T-helper 17 cell (primary cell): ENCODE data around the gene TTLL7. TPM values are rescaled to one million over a fixed set of nuclear protein-coding genes. Genes with fewer than 3 reads are reported as not detected.

Source experiments
- ATAC-seq: fragments of 150-1000 bp; cut with Tn5 transposase; 2 replicates; pipeline ENCODE4 v1.10.0; 2021; ENCODE audit warnings: mild to moderate bottlenecking, moderate library complexity
- DNase-seq, 3 donors: peaks; one replicate each; pipeline versions ENCODE4 v3.0.0 to v3.0.0-alpha.2; 2020 to 2021
- H3K9me3 ChIP-seq: one replicate; pipeline ENCODE4 v1.7.0; 2013; ENCODE audit warnings: low read length, mild to moderate bottlenecking; ENCODE audit not compliant: control insufficient read depth, poor library complexity, severe bottlenecking
- H3K27ac Mint-ChIP-seq: one replicate; pipeline ENCODE4 v1.8.0; 2022; ENCODE audit warnings: mild to moderate bottlenecking, moderate library complexity, mixed read lengths
- H3K27me3 Mint-ChIP-seq: one replicate; pipeline ENCODE4 v1.8.0; 2022; ENCODE audit warnings: mixed read lengths
- H3K36me3 Mint-ChIP-seq: one replicate; pipeline ENCODE4 v1.8.0; 2022; ENCODE audit warnings: low read depth, mixed read lengths
- H3K4me1 Mint-ChIP-seq: one replicate; pipeline ENCODE4 v1.8.0; 2022; ENCODE audit warnings: mild to moderate bottlenecking, mixed read lengths
- H3K4me3 Mint-ChIP-seq: one replicate; pipeline ENCODE4 v1.8.0; 2022; ENCODE audit warnings: mild to moderate bottlenecking, moderate library complexity, mixed read lengths
- total RNA-seq, 4 donors: library from RNA in 2 of 4; stranded (reverse) in 2 of 4; gene quantifications; one replicate each; pipeline ENCODE4 v1.2.3 and lab custom pipeline; 2022 to 2026

Gene TTLL7
- total RNA-seq, 2 donors from 2014 or later = 0.60 to 1.5 TPM

GRCh38 chr1:83978056-83978455, 20.9 kb downstream of the TTLL7 start:
- ATAC-seq (no peak), DNase-seq (no peak)
- Mint-ChIP-seq H3K4me3 (no peak overlapping the region), H3K36me3 (no peaks in the 10 kb centered on the region), H3K27me3 (peaks cover 8% of the 10 kb centered on the region), H3K4me1 (no peaks in the 10 kb centered on the region), H3K27ac (no peak overlapping the region)
- H3K9me3 ChIP-seq = no peaks in the 10 kb centered on the region

GRCh38 chr1:83976920-83977319, 22.0 kb downstream of the TTLL7 start:
- H3K4me3 Mint-ChIP-seq = no peak overlapping the region
- DNase-seq = no peak
- H3K4me1 Mint-ChIP-seq = no peaks in the 10 kb centered on the region
- H3K36me3 Mint-ChIP-seq = no peaks in the 10 kb centered on the region
- H3K27me3 Mint-ChIP-seq = peaks cover 15% of the 10 kb centered on the region
- H3K27ac Mint-ChIP-seq = no peak overlapping the region
- no peaks in the 10 kb centered on the region for H3K9me3 ChIP-seq
- no peak for ATAC-seq

DNA sequence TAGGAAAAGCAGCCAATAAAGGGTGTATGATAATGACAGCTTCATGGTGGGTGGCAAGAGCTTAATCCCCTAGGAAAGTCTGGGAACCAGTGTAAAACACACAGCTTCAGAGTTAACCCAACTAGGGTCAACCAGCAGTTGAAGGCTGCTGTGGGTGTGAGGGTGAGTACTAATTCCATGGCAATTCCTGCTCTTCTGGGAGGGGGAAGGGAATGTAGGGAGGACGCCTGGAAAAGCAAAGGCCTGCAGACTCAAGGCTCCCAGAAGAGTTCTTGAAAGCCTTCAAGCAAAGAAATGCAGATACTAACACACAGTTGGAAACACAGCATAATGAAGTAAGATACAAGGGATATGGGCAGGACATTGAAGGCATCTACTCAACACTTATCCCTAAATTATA, 28.1 kb downstream of the TTLL7 start:
- H3K4me1 Mint-ChIP-seq = no peaks in the 10 kb centered on the region
- ATAC-seq = no peak

GRCh38 chr1:83970114-83970513, 28.8 kb downstream of the TTLL7 start:
- no peaks in the 10 kb centered on the region for H3K4me1 Mint-ChIP-seq
- peaks cover 32% of the 10 kb centered on the region for H3K27me3 Mint-ChIP-seq
- no peak overlapping the region for H3K27ac Mint-ChIP-seq
- no peak overlapping the region for H3K4me3 Mint-ChIP-seq
- ATAC-seq (no peak), DNase-seq (no peak)
- no peaks in the 10 kb centered on the region for H3K36me3 Mint-ChIP-seq
- H3K9me3 ChIP-seq = no peaks in the 10 kb centered on the region

More for the DNA sequence above, 28.1 kb downstream of the TTLL7 start:
- no peaks in the 10 kb centered on the region for H3K9me3 ChIP-seq
- Mint-ChIP-seq H3K4me3 (no peak overlapping the region), H3K27ac (no peak overlapping the region), H3K36me3 (no peaks in the 10 kb centered on the region), H3K27me3 (peaks cover 32% of the 10 kb centered on the region)
- no peak for DNase-seq

- H3K9me3 ChIP-seq = no peaks in the 10 kb centered on the region
- no peak overlapping the region for H3K4me3 Mint-ChIP-seq
- no peak for DNase-seq
- no peaks in the 10 kb centered on the region for H3K4me1 Mint-ChIP-seq
- no peak overlapping the region for H3K27ac Mint-ChIP-seq
- ATAC-seq = no peak
- H3K27me3 Mint-ChIP-seq = peaks cover 17% of the 10 kb centered on the region
- no peaks in the 10 kb centered on the region for H3K36me3 Mint-ChIP-seq
These were observed 31.6 kb downstream of the TTLL7 start for GRCh38 chr1:83967336-83967735.

GRCh38 chr1:83964153-83964552, 34.8 kb downstream of the TTLL7 start:
- Mint-ChIP-seq H3K4me3 (no peak overlapping the region), H3K4me1 (no peaks in the 10 kb centered on the region), H3K27ac (no peak overlapping the region), H3K27me3 (peaks cover 22% of the 10 kb centered on the region), H3K36me3 (no peaks in the 10 kb centered on the region)
- H3K9me3 ChIP-seq = no peaks in the 10 kb centered on the region
- ATAC-seq (no peak), DNase-seq (no peak)

- H3K27me3 Mint-ChIP-seq = peaks cover 9% of the 10 kb centered on the region
These were observed 37.2 kb downstream of the TTLL7 start for GRCh38 chr1:83961571-83962295.

DNA sequence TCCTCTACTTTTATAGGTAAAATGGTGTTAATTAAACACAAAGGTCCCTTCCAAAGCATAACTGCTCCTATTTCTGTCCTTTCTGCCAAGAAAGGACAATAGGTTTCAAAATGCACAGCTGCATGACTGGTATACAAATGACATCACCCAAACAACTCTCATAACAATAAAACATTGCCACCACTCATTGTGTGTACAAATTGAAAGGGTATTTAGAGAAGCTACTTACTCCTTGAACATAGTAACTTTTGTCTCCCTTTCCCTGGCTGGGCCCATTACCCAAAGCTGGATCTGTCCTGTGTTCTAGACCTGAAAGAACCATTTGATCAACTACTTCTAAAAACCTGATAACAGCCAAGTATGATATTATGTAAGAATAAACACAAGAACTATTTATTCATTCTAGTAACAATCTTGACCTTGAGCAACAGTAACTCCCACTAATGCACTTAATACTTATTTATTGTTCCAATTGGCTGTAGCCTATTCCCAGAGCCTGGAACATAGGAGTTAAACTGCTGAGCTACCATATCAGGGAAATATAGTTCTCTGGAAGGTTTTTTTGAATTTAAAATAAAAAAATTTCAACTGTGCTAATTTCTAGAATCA, 38.2 kb downstream of the TTLL7 start:
- peaks cover 5% of the 10 kb centered on the region for H3K27me3 Mint-ChIP-seq
- no peaks in the 10 kb centered on the region for H3K9me3 ChIP-seq
- DNase-seq (no peak), ATAC-seq (no peak)
- H3K4me3 Mint-ChIP-seq = no peak overlapping the region
- H3K4me1 Mint-ChIP-seq = no peaks in the 10 kb centered on the region
- no peak overlapping the region for H3K27ac Mint-ChIP-seq
- no peaks in the 10 kb centered on the region for H3K36me3 Mint-ChIP-seq

More at GRCh38 chr1:83961571-83962295, 37.2 kb downstream of the TTLL7 start:
- Mint-ChIP-seq H3K36me3 (no peaks in the 10 kb centered on the region), H3K27ac (no peak overlapping the region), H3K4me1 (no peaks in the 10 kb centered on the region), H3K4me3 (no peak overlapping the region)
- no peaks in the 10 kb centered on the region for H3K9me3 ChIP-seq
- ATAC-seq (no peak), DNase-seq (no peak)

DNA sequence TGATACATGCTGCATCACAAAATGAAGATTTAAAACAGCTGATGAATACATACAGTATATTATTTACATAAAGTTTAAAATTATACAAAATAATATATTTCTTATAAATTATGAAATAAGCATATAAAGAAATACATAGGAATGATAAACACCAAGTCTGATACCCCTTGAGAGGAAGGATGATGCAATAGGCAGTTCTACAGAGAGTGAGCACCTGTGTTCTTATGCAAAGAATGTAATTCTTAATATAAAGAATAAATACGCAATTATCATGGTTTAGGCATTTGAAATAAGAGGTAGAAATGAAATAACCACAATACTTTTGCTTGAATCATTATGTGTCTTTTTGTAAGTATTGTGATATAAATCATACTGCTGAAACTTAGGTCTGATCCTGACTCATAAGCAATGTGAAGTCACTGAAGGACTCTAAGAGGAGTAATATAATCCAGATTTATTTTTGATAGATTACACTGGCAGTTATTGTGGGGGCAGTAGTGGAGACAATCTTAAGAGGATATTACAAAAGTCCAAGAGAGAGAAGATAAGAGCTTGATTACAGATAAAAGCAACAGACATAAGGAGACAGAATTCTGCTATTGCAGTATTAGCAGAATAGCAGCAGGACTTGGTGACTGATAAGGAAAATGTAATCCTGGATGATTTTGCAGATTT, 39.0 kb downstream of the TTLL7 start:
- Mint-ChIP-seq H3K27ac (no peak overlapping the region), H3K4me3 (no peak overlapping the region), H3K4me1 (peaks cover 2% of the 10 kb centered on the region), H3K27me3 (peaks cover 5% of the 10 kb centered on the region), H3K36me3 (no peaks in the 10 kb centered on the region)
- ATAC-seq = no peak
- DNase-seq = no peak
- no peaks in the 10 kb centered on the region for H3K9me3 ChIP-seq

DNA sequence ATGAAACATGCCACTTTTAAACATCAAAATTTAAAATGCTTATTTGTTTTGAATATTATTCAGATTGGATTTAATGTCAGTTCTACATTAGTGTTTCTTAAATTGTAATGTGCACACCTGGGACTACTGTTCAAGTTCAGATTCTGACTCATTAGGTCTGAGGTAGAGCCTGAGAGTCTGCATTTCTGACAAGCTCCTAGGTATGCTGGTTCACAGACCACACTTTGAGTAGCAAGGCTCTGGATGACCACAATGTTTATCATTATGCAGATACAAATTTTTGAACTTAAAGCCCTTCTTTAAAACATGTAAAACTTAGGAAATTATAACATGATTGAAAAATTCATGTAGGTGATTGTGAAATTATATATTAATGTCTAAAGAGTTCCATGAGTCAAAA, 40.2 kb downstream of the TTLL7 start:
- H3K9me3 ChIP-seq = no peaks in the 10 kb centered on the region
- Mint-ChIP-seq H3K36me3 (no peaks in the 10 kb centered on the region), H3K4me1 (peaks cover 3% of the 10 kb centered on the region), H3K4me3 (no peak overlapping the region), H3K27ac (no peak overlapping the region), H3K27me3 (peaks cover 5% of the 10 kb centered on the region)
- DNase-seq (no peak), ATAC-seq (no peak)

GRCh38 chr1:83954166-83954823, 44.6 kb downstream of the TTLL7 start:
- no peaks in the 10 kb centered on the region for H3K36me3 Mint-ChIP-seq
- no peak overlapping the region for H3K4me3 Mint-ChIP-seq
- DNase-seq (no peak), ATAC-seq (no peak)
- no peak overlapping the region for H3K27ac Mint-ChIP-seq
- peaks cover 8% of the 10 kb centered on the region for H3K27me3 Mint-ChIP-seq
- no peaks in the 10 kb centered on the region for H3K9me3 ChIP-seq
- peaks cover 3% of the 10 kb centered on the region for H3K4me1 Mint-ChIP-seq

DNA sequence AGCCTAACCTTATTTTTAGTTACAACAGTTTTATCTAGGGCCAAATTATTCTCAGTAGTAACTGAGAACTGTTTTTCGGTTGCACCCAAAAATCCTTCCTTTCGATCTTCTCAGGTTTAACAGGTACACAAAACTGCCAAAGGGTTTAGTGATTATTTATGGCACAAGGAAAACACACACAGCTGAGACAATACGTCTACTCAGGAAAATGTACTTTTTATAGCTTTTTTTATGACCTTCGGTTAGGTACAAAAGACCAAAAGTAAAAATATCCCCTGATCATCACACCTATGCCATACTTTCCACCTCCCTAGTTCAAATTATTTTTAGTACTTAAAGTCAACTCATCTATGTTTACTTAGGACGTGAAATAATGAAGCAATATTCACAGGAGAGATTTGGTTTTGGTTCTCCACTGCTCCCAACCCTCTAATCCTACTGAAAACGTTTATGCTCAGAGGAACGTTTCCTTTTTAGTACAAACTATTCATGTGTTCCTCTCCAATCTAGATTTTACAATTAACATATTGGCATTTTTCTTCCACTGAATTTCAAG, 48.7 kb downstream of the TTLL7 start:
- Mint-ChIP-seq H3K4me1 (peaks cover 3% of the 10 kb centered on the region), H3K27ac (no peak overlapping the region), H3K27me3 (peaks cover 8% of the 10 kb centered on the region), H3K4me3 (no peak overlapping the region), H3K36me3 (no peaks in the 10 kb centered on the region)
- DNase-seq = no peak
- H3K9me3 ChIP-seq = no peaks in the 10 kb centered on the region
- ATAC-seq = no peak

GRCh38 chr1:83942914-83943313, 56.0 kb downstream of the TTLL7 start:
- no peak for ATAC-seq
- H3K4me3 Mint-ChIP-seq = no peak overlapping the region

More at GRCh38 chr1:83942914-83943313, 56.0 kb downstream of the TTLL7 start:
- Mint-ChIP-seq H3K4me1 (no peaks in the 10 kb centered on the region), H3K36me3 (peaks cover 2% of the 10 kb centered on the region), H3K27ac (no peak overlapping the region), H3K27me3 (no peaks in the 10 kb centered on the region)
- H3K9me3 ChIP-seq = no peaks in the 10 kb centered on the region
- no peak for DNase-seq
